ENCODE results near the gene ATF6B.

ATF6B gene

DNA sequence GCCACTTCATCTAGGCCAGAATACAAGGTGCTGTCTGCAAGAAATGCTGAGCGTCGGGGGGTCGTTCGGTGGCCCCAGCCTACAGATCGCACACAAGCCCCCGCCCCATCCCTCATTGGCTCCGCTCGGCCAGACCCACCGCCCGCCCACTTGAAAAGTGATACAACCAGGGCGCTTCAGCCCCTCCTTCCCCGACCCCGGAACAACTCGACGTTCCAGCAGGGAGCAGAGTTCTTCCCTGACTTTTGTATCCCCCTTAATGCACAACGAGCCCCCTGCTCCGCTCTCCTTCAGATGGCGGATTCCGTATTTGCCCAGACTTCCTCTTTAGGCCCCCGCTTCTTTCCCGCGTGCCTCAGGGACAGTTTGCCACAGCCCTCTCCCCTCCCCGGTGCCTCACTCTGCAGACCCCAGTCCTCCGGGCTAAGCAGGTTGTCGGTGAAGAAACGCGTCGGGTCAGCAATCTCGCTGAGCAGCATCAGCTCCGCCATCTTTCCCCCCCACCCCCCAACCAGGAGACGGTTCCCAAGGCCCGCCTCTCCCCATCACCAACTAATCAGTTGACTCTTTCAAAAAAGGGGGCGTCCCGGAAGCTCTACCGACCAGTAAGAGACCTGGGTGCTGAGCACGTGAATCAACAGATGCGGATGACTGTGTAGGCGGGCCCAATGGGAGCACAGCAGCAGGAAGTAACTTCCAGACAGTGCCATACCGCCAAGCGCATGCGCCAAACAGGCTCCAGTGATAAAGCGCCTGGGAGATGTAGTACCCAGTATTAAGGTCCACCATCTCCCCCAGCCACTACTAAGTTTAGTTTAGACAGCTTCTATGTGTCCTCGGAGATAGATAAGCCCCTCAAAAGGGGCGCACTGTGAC, at the start of gene ATF6B:
Gene ATF6B, minus strand, starts transcription at position 530 of the 876 bp plus-strand sequence. Its CDS starts 39 bp downstream, at position 491.
- DNase-seq: peak; percentile 97

- DNase-seq: peak; percentile 51
Observed at GRCh38 chr6:32177183-32177787, 49.2 kb upstream of the ATF6B start.

GRCh38 chr6:32176476-32177182, 48.6 kb upstream of the ATF6B start:
- no peak for DNase-seq

GRCh38 chr6:32175711-32176475, 47.8 kb upstream of the ATF6B start, which contains the start of gene AGPAT1:
TSS of gene AGPAT1 (minus strand) at chr6:32176084. CDS start at chr6:32171496, 4,588 bp downstream.
- peak; percentile 92 for DNase-seq

DNA sequence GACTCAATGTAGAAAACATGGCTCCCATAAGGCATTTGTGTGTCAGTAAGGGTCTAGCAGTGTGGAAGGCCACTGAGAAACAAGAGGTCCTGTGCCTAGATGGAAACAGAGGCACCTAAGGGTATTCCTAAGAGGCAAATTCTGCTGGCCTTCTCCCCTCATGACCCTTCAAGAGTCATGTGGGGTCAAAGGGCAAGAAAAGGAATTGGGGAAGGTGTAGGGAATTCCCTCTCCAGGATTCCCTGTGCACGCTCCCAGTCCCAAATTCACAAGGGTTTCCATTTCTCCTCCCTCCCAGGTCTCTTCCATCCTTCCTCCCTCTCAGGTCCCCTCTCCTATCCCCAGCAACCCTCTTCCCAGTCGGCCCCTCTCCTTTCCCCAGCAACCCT, 47.3 kb upstream of the ATF6B start:
- DNase-seq: no peak

GRCh38 chr6:32174416-32174815, 46.4 kb upstream of the ATF6B start:
- no peak for DNase-seq

DNA sequence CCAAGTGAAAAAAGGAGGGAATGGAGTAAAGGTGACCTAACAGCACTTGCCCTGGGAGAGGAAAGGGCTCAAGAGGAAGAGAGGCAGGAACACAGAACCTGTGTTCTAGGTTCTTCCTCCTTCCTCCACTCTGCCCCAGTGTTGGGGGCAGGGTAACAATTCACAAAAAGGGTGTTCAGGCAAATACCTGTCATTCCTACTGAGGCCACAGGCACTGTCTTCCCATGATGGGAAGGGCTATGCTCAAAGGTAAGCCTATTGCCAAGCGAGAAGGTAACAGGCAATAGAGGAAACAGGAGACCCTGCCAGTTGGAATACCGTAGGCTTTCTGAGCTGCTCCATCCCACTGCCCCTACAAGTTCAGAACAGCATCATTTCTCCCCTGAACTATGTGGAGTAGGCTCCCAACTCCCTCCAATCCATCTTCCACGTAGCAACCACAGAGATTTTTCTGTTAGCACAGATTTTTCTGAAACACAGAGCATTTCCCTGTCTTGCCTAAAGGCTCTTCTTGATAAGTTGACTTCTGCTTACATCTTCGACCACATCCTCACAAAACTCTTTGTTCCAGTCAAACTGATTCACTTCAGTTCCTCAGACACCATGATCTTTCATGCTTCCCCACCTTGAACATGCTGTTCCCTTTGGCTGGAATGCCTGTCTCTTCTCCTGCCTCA, 45.1 kb upstream of the ATF6B start:
- no peak for DNase-seq

DNA sequence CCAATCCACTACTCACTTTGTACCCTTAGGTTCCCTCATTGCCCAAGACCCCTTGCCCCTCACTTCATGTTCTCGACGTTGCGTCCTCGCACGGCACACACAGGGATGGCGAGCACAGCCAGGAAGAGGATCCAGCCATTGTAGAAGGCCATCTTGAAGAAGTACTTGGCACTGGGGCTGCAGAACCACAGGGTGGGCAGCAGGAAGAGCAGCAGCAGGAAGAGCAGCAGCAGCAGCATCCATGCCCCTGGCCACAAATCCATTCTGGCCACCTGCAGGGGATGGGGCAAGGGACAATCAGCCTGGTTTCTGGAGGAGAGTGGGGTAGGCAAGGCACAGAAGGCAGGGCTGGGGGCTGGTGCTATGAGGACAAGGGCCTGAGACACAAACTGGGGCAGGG, 43.2 kb upstream of the ATF6B start:
- no peak for DNase-seq

- DNase-seq: no peak
Observed at GRCh38 chr6:32170294-32170693, 42.2 kb upstream of the ATF6B start.

DNA sequence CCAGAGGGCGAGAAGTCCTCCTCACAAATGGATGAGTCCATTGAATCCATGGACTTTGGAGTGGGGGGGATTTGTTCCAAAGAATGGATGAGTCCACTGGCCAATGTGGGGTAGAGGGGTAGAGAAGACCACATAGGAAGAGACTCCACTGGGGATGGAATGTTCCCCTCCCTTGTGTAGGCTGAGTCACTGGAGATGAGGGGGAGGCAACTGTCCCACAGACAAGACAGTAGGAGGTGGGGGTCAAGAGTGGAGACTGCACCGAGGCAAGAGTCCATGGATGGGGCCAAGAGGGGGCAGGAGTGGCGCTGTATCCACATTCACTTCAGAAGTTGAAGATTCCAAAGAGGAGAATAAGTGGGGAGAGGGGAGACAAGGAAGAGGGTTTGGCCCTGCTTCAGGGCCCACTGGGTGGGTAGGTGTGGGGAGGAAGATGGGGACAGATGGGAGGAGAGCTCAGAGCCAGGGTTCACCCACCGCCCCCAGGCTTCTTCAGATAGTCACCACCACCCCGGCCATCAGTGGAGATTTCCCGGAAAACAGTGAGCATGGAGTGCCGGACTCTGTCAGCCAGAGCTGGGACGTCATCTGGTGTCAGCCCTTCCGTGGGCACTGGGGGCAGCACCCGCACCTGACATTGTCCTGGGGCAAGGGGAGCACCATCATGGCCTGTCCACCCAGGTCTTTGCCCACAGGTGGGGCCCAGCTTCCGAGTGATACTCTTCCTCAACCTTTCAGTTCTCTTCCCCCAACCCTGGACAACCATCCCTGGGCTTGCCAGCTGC, 41.0 kb upstream of the ATF6B start:
- no peak for DNase-seq

DNA sequence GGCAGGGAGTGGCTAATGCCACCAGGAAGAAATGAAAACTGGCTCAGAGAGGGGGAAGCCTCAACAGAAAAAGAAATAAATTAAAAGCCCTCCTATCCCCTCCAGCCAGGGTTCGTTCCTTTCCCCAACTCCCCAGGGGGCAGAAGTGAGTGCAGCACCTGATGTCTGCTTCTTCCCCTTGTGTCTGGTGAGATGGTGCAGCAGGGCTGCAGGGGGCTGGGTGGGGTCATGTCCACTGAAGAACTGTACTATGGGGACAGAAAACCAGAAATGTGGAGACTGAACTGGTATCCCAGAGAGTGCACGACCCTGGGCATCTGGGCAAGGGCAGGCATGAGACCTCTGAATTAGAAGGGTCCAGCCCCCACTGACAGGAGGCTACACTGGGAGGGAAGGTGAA, 40.3 kb upstream of the ATF6B start:
- DNase-seq: no peak

- DNase-seq: no peak
Observed at GRCh38 chr6:32167761-32168262, 39.8 kb upstream of the ATF6B start.

- DNase-seq: no peak
Observed at GRCh38 chr6:32167154-32167760, 39.2 kb upstream of the ATF6B start.

- DNase-seq: no peak
Observed at GRCh38 chr6:32166411-32167061, 38.5 kb upstream of the ATF6B start.

DNA sequence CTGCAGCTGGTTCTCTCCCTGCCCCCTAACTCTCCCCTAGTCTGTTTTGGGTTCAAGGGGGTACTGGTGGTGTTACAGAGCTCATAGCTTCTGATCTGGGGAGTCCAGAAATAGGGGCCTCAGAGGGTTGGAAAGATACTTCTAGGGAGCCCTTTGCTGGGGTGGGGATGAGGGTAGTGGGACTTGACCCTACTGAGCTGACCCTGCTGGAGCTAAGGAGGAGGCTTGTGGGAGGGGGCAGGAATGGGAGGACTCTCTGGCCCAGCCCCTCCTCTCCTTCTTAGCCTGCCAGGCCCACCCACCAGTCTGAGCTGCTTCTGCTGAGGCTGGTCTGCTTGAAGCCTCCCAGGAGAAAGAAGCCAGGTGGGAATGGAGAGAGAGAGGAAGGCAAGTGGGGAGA, 36.2 kb upstream of the ATF6B start, which contains the start of gene EGFL8:
Gene EGFL8, plus strand, starts transcription at position 301 of the 400 bp plus-strand sequence. CDS start 1,571 bp downstream, outside the sequence.
- no peak for DNase-seq

GRCh38 chr6:32163559-32164258, 35.7 kb upstream of the ATF6B start:
- no peak for DNase-seq

GRCh38 chr6:32158052-32158451, 30.0 kb upstream of the ATF6B start:
- no peak for DNase-seq

DNA sequence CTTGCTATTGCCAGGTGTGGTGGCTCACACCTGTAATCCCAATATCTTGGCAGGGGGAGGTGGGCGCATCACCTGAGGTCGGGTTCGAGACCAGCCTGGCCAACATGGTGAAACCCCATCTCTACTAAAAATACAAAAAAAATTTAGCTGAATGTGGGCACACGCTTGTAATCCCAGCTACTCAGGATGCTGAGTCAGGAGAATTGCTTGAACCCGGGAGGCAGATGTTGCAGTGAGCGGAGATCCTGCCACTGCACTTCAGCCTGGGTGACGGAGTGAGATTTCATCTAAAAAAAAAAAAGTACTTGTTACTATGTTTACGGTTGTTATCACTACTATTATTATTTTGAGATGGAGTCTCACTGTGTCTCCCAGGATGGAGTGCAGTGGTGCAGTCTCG, 28.8 kb upstream of the ATF6B start:
- DNase-seq: no peak

- peak; percentile 26 for DNase-seq
Observed at GRCh38 chr6:32154514-32155161, 26.6 kb upstream of the ATF6B start.
